GM12878 (cell line): Measurements from ENCODE around the gene WNK2. TPM values are rescaled to one million over a fixed set of nuclear protein-coding genes. Genes with fewer than 3 reads are reported as not detected.

Source experiments
- ATAC-seq: fragments of 200-7000 bp; cut with Tn5 transposase; 3 replicates; pipeline ENCODE4 v1.9.1; 2020; ENCODE audit warnings: mild to moderate bottlenecking, moderate library complexity
- BruUV-seq: library from RNA; stranded (reverse); fragments of 400-500 nt; replicated peaks from 2 replicates; lab custom pipeline; 2021; lab: Mats Ljungman, UMichigan
- CTCF ChIA-PET: fragments of 300-600 bp; sonication (Branson Sonifier 250); formaldehyde crosslinking; extraction: SDS; loops from one replicate; lab custom pipeline; 2021; ENCODE audit warnings: inconsistent platforms; lab: Yijun Ruan, JAX
- POLR2A ChIA-PET: fragments of 350-600 bp; formaldehyde crosslinking; extraction: SDS; loops from one replicate; lab custom pipeline; 2021; ENCODE audit warnings: inconsistent platforms; lab: Charles Lee
- RAD21 ChIA-PET: fragments of 300-600 bp; sonication (Branson Sonifier 250); formaldehyde crosslinking; loops from one replicate; lab custom pipeline; 2023; ENCODE audit warnings: antibody characterized with exemption; ENCODE audit not compliant: unreplicated experiment; lab: Charles Lee
- SMC1A ChIA-PET: fragments of 300-600 bp; sonication (Branson Sonifier 250); formaldehyde crosslinking; loops from one replicate; lab custom pipeline; 2023; ENCODE audit not compliant: unreplicated experiment, uncharacterized antibody; lab: Charles Lee
- DNase-seq: peaks from one replicate; pipeline ENCODE4 v3.0.0-alpha.2; 2011; ENCODE audit warnings: low read depth, low spot score
- FAIRE-seq: peaks from 3 replicates; lab custom pipeline; 2011; peaks lifted over from hg19 to GRCh38; lab: Jason Lieb, UNC
- H2AFZ ChIP-seq: 2 replicates; pipeline ENCODE4 v1.6.0; 2011; ENCODE audit warnings: low read depth, low read length, control low read depth; ENCODE audit not compliant: control insufficient read depth
- H3K27ac ChIP-seq: 2 replicates; pipeline ENCODE4 v1.5.1; 2011; ENCODE audit warnings: control low read depth; ENCODE audit not compliant: control insufficient read depth, insufficient read depth
- H3K27me3 ChIP-seq, 2 experiments: replicated peaks in 1 of 2; 2 replicates each; pipeline versions ENCODE4 v1.6.0 to v1.6.1; 2011; ENCODE audit warnings: low read length in 1 of 2; ENCODE audit not compliant: control insufficient read depth in 2 of 2, insufficient read depth in 2 of 2
- H3K36me3 ChIP-seq, 2 experiments: 2 replicates each; pipeline ENCODE4 v1.5.1; 2011; ENCODE audit warnings: low read length in 1 of 2; ENCODE audit not compliant: control insufficient read depth in 2 of 2, insufficient read depth in 2 of 2
- H3K4me1 ChIP-seq: 2 replicates; pipeline ENCODE4 v1.6.1; 2011; ENCODE audit warnings: mild to moderate bottlenecking, low read length, moderate library complexity, mixed read lengths; ENCODE audit not compliant: control insufficient read depth, insufficient read depth
- H3K4me2 ChIP-seq: 2 replicates; pipeline ENCODE4 v1.6.0; 2011; ENCODE audit warnings: control low read depth; ENCODE audit not compliant: control insufficient read depth, insufficient read depth
- H3K4me3 ChIP-seq: fragments of 200-600 bp; sonication (generic); 2 replicates; pipeline ENCODE4 v1.5.1; 2016
- H3K79me2 ChIP-seq: 2 replicates; pipeline ENCODE4 v1.6.0; 2011; ENCODE audit warnings: low read length; ENCODE audit not compliant: control insufficient read depth, insufficient read depth
- H3K9ac ChIP-seq: 2 replicates; pipeline ENCODE4 v1.8.0; 2011; ENCODE audit warnings: low read length, control low read depth, mixed read lengths; ENCODE audit not compliant: control insufficient read depth, insufficient read depth
- H3K9me3 ChIP-seq: replicated peaks from 3 replicates; pipeline ENCODE4 v1.5.1; 2011; ENCODE audit warnings: mild to moderate bottlenecking, low read length; ENCODE audit not compliant: control insufficient read depth, insufficient read depth
- H4K20me1 ChIP-seq: 2 replicates; pipeline ENCODE4 v1.6.0; 2011; ENCODE audit not compliant: control insufficient read depth, insufficient read depth
- CBX3 ChIP-seq: fragments of 200-600 bp; sonication (generic); IDR thresholded peaks from 2 replicates; pipeline ENCODE4 v1.6.1; 2016; ENCODE audit warnings: low read depth, borderline replicate concordance
- CEBPB ChIP-seq, 2 experiments: fragments of 150-350 bp in 1 of 2; IDR thresholded peaks; 2 replicates each; pipeline ENCODE4 v1.6.1; 2012 to 2014; ENCODE audit warnings: low read depth in 2 of 2, low read length in 2 of 2, borderline replicate concordance in 1 of 2, inconsistent platforms in 1 of 2
- EGR1 ChIP-seq, 2 experiments: IDR thresholded peaks; 1 replicate in 1 of 2; 2 replicates in 1 of 2; pipeline ENCODE4 v1.6.1; 2011 to 2012; ENCODE audit warnings: low read depth in 2 of 2, low read length in 2 of 2, borderline replicate concordance in 1 of 2, mild to moderate bottlenecking in 1 of 2, moderate library complexity in 1 of 2
- EP300 ChIP-seq, 2 experiments: fragments of 150-350 bp in 1 of 2; IDR thresholded peaks; 2 replicates each; pipeline ENCODE4 v1.6.1; 2011 to 2012; ENCODE audit warnings: low read depth in 2 of 2, low read length in 2 of 2, borderline replicate concordance in 1 of 2, improper control_type of control experiment in 1 of 2, inconsistent platforms in 1 of 2; ENCODE audit not compliant: control insufficient read depth in 1 of 2
- MYB ChIP-seq: fragments of 150-350 bp; IDR thresholded peaks from 2 replicates; pipeline ENCODE4 v1.6.1; 2014; ENCODE audit warnings: mild to moderate bottlenecking, low read depth, low read length, borderline replicate concordance
- NFXL1 ChIP-seq: fragments of 450-650 bp; IDR thresholded peaks from 2 replicates; pipeline ENCODE4 v1.6.1; 2017; ENCODE audit warnings: antibody characterized with exemption, mild to moderate bottlenecking, borderline replicate concordance
- NFYA ChIP-seq: IDR thresholded peaks from 2 replicates; pipeline ENCODE4 v1.6.1; 2011; ENCODE audit warnings: low read depth, mild to moderate bottlenecking, low read length, improper control_type of control experiment, borderline replicate concordance
- NR2F1 ChIP-seq: fragments of 450-650 bp; conservative IDR thresholded peaks from 2 replicates; pipeline ENCODE4 v1.6.1; 2017; ENCODE audit warnings: mild to moderate bottlenecking
- POLR2AphosphoS5 ChIP-seq: IDR thresholded peaks from 2 replicates; pipeline ENCODE4 v1.6.1; 2011; ENCODE audit warnings: mild to moderate bottlenecking, low read length, inconsistent platforms
- ZBTB11 ChIP-seq: fragments of 450-650 bp; formaldehyde crosslinking; IDR thresholded peaks from 2 replicates; pipeline ENCODE4 v1.5.0; 2022; ENCODE audit warnings: mild to moderate bottlenecking, missing genetic modification characterization
- ZNF24 ChIP-seq: fragments of 450-650 bp; IDR thresholded peaks from 2 replicates; pipeline ENCODE4 v1.6.1; 2017; ENCODE audit warnings: antibody characterized with exemption, mild to moderate bottlenecking
- ZNF622 ChIP-seq: fragments of 450-650 bp; IDR thresholded peaks from 2 replicates; pipeline ENCODE4 v1.6.1; 2017; ENCODE audit warnings: mild to moderate bottlenecking, inconsistent platforms
- WGBS: methylation state at CpG from one replicate; pipeline ENCODE4 v1.1.6; 2016; ENCODE audit warnings: low lambda C conversion rate; ENCODE audit not compliant: insufficient replicate concordance, insufficient coverage; ENCODE audit errors: missing lambda C conversion rate; 5-methylcytosine and 5-hydroxymethylcytosine counted together
- in situ Hi-C: fragments of 300-500 bp; cut with MboI; formaldehyde crosslinking; loops from 9 replicates; pipeline ENCODE4 v1.14.3; 2018; ENCODE audit warnings: mixed read lengths
- intact Hi-C: fragments of 100-400 bp; cut with micrococcal nuclease; formaldehyde crosslinking; loops from one replicate; pipeline ENCODE4 v1.14.2; 2022; ENCODE audit not compliant: unreplicated experiment
- polyA plus RNA-seq, 11 experiments: library from polyadenylated mRNA; depleted of rRNA in 4 of 11; unstranded in 6 of 11; stranded (reverse) in 5 of 11; fragments of >200 nt; fragmentation: Nextera tagmentation in 4 of 11; fragmentation: Illumina TruSeq in 1 of 11; extraction: Ambion mirVana in 4 of 11; extraction: Trizol in 1 of 11; gene quantifications; 1 replicate in 1 of 11; 2 replicates in 10 of 11; pipeline versions ENCODE4 v1.2.1 to v1.2.3, GENCODE V29; 2011 to 2016; ENCODE audit warnings: inconsistent platforms in 2 of 11, missing spikeins in 2 of 11, low read depth in 1 of 11
- total RNA-seq, 4 experiments: library from RNA; depleted of rRNA in 3 of 4; stranded (reverse); fragments of >200 nt in 3 of 4; fragmentation: Illumina TruSeq in 1 of 4; extraction: Trizol in 1 of 4; gene quantifications; 2 replicates each; pipeline versions ENCODE4 v1.2.1 to v1.2.3, GENCODE V29; 2013 to 2021
- TF ChIP-seq, protein P1 (sequence below): IDR thresholded peaks from 2 replicates; pipeline ENCODE4 v1.6.1; 2012; ENCODE audit warnings: low read depth, low read length, improper control_type of control experiment
- TF ChIP-seq, protein P2 (sequence below): fragments of 450-650 bp; IDR thresholded peaks from 2 replicates; pipeline ENCODE4 v1.6.1; 2017; ENCODE audit warnings: antibody characterized with exemption, mild to moderate bottlenecking, moderate library complexity
- TF ChIP-seq, protein P3 (sequence below): IDR thresholded peaks from 2 replicates; pipeline ENCODE4 v1.6.1; 2011; ENCODE audit warnings: low read depth, mild to moderate bottlenecking, low read length, moderate library complexity, borderline replicate concordance; ENCODE audit errors: extremely low read depth

WNK2 gene
- total and polyA plus RNA-seq, 10 of the 15 experiments (the other 5 are each of a cell fraction or from before 2014, with no cell fraction given), result 0.15 TPM; not detected in 9

DNA sequence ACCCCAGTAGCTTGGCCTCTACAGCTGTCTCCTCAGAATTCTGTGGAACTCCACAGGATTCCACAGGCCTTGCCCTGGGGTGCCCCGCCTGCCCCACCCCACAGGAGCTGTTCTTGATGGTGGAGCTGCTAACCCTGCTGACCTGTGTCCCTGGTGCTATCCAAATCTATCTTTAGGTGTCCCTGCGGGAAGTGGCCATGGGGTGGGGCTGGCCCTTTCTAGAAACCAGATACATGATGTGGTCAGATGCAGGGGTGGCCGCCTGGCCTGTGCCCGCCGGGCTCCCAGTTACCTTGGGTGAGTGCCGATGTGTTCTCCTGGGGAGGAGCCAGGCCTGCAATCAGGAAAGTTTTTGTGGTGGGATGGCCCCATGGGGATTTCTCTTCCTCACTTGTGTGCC lies 34.2 kb downstream of the WNK2 start:
- H3K9me3 ChIP-seq, result no peaks in the 10 kb centered on the region; the same call in 1 of the 3 replicates
- no peaks in the 10 kb centered on the region for H3K79me2 ChIP-seq
- no peak for DNase-seq
- in situ Hi-C loops (no loop called here), intact Hi-C loops (no loop called here)
- no peaks in the 10 kb centered on the region for H3K27me3 ChIP-seq
- WGBS, result 4% methylated on average over 6 of the region's 6 CpGs
- no peak overlapping the region for H3K9ac ChIP-seq
- H3K27ac ChIP-seq, result no peak overlapping the region
- FAIRE-seq, result no peak
- POLR2A ChIA-PET, result no interaction called here
- CTCF ChIA-PET, result no interaction called here
- ATAC-seq, result no peak
- RAD21 ChIA-PET, result no interaction called here
- no peak overlapping the region for H2AFZ ChIP-seq
- no peaks in the 10 kb centered on the region for H3K4me1 ChIP-seq
- H3K36me3 ChIP-seq, result no peaks in the 10 kb centered on the region
- no peak overlapping the region for H3K4me2 ChIP-seq
- BruUV-seq, result no TSS peak
- no peaks in the 10 kb centered on the region for H4K20me1 ChIP-seq
- no peak overlapping the region for H3K4me3 ChIP-seq
- SMC1A ChIA-PET, result no interaction called here
- TF ChIP-seq CBX3 (no peak), NR2F1 (no peak), ZNF622 (no peak), EGR1 (IDR thresholded peaks at IDR 0.05; ENCODE audit: borderline replicate concordance in 1 of 2, low read depth in 2 of 2, low read length in 2 of 2) (no peak), CEBPB (IDR thresholded peaks at IDR 0.05; ENCODE audit: borderline replicate concordance in 1 of 2, low read depth in 2 of 2, low read length in 2 of 2) (no peak), EP300 (IDR thresholded peaks at IDR 0.05; ENCODE audit: borderline replicate concordance in 1 of 2, control insufficient read depth in 1 of 2, low read depth in 2 of 2, low read length in 2 of 2) (no peak), ZNF24 (no peak), MYB (no peak), NFYA (no peak), NFXL1 (no peak), POLR2AphosphoS5 (no peak), ZBTB11 (CRISPR knock-in tag) (no peak)
- TF ChIP-seq, protein P1, sequence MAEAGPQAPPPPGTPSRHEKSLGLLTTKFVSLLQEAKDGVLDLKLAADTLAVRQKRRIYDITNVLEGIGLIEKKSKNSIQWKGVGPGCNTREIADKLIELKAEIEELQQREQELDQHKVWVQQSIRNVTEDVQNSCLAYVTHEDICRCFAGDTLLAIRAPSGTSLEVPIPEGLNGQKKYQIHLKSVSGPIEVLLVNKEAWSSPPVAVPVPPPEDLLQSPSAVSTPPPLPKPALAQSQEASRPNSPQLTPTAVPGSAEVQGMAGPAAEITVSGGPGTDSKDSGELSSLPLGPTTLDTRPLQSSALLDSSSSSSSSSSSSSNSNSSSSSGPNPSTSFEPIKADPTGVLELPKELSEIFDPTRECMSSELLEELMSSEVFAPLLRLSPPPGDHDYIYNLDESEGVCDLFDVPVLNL, result no peak
- TF ChIP-seq, protein P2, sequence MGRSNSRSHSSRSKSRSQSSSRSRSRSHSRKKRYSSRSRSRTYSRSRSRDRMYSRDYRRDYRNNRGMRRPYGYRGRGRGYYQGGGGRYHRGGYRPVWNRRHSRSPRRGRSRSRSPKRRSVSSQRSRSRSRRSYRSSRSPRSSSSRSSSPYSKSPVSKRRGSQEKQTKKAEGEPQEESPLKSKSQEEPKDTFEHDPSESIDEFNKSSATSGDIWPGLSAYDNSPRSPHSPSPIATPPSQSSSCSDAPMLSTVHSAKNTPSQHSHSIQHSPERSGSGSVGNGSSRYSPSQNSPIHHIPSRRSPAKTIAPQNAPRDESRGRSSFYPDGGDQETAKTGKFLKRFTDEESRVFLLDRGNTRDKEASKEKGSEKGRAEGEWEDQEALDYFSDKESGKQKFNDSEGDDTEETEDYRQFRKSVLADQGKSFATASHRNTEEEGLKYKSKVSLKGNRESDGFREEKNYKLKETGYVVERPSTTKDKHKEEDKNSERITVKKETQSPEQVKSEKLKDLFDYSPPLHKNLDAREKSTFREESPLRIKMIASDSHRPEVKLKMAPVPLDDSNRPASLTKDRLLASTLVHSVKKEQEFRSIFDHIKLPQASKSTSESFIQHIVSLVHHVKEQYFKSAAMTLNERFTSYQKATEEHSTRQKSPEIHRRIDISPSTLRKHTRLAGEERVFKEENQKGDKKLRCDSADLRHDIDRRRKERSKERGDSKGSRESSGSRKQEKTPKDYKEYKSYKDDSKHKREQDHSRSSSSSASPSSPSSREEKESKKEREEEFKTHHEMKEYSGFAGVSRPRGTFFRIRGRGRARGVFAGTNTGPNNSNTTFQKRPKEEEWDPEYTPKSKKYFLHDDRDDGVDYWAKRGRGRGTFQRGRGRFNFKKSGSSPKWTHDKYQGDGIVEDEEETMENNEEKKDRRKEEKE, result no peak
- TF ChIP-seq, protein P3, sequence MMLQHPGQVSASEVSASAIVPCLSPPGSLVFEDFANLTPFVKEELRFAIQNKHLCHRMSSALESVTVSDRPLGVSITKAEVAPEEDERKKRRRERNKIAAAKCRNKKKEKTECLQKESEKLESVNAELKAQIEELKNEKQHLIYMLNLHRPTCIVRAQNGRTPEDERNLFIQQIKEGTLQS, result no peak
